HepG2 (cell line): ENCODE results near the gene GRIK3. TPM values are rescaled to one million over a fixed set of nuclear protein-coding genes. Genes with fewer than 3 reads are reported as not detected.

Experiments used
- ATAC-seq: fragments of 200-7000 bp; cut with Tn5 transposase; 3 replicates; pipeline ENCODE4 v1.9.1; 2020; ENCODE audit warnings: mild to moderate bottlenecking, moderate library complexity
- BruUV-seq: library from RNA; stranded (reverse); fragments of 400-500 nt; replicated peaks from 2 replicates; lab custom pipeline; 2021; lab: Mats Ljungman, UMichigan
- CTCF ChIA-PET: fragments of 300-600 bp; formaldehyde crosslinking; extraction: SDS; loops from one replicate; lab custom pipeline; 2021; ENCODE audit warnings: low total read pairs, inconsistent platforms, low intra/inter-chr PET ratio; lab: Yijun Ruan, JAX
- POLR2A ChIA-PET: fragments of 350-600 bp; sonication (Branson Sonifier 250); formaldehyde crosslinking; loops from one replicate; lab custom pipeline; 2020; ENCODE audit warnings: antibody characterized with exemption, inconsistent platforms; lab: Yijun Ruan, JAX
- DNase-seq: peaks from one replicate; pipeline ENCODE4 v3.0.0-alpha.2; 2015; ENCODE audit warnings: low spot score
- FAIRE-seq: peaks from 3 replicates; lab custom pipeline; 2011; peaks lifted over from hg19 to GRCh38; lab: Jason Lieb, UNC
- H2AFZ ChIP-seq: one replicate; pipeline ENCODE4 v1.6.1; 2011; ENCODE audit warnings: low read length, inconsistent platforms
- H3K27ac ChIP-seq: fragments of 300-600 bp; 3 replicates; pipeline ENCODE4 v1.8.0; 2011; ENCODE audit warnings: mixed run types, mild to moderate bottlenecking, mixed read lengths, low read length, inconsistent platforms; ENCODE audit not compliant: insufficient read depth; ENCODE audit errors: extremely low read length
- H3K27me3 ChIP-seq, 2 experiments: fragments of 200-600 bp in 1 of 2; 2 replicates in 1 of 2; 3 replicates in 1 of 2; pipeline versions ENCODE4 v1.6.0 to v1.8.0; 2011; ENCODE audit warnings: low read length in 2 of 2, mild to moderate bottlenecking in 2 of 2, moderate library complexity in 2 of 2, inconsistent platforms in 1 of 2; ENCODE audit not compliant: insufficient read depth in 2 of 2, control insufficient read depth in 1 of 2
- H3K36me3 ChIP-seq, 2 experiments: fragments of 200-600 bp in 1 of 2; replicated peaks in 1 of 2; 2 replicates in 1 of 2; 3 replicates in 1 of 2; pipeline versions ENCODE4 v1.5.1 to v1.8.0; 2011; ENCODE audit warnings: low read length in 2 of 2, inconsistent platforms in 1 of 2; ENCODE audit not compliant: insufficient read depth in 2 of 2, control insufficient read depth in 1 of 2
- H3K4me1 ChIP-seq: 2 replicates; pipeline ENCODE4 v1.5.1; 2012; ENCODE audit warnings: low read length, inconsistent platforms; ENCODE audit not compliant: insufficient read depth
- H3K4me2 ChIP-seq: 2 replicates; pipeline ENCODE4 v1.6.0; 2011; ENCODE audit warnings: low read depth, low read length, inconsistent platforms
- H3K4me3 ChIP-seq, 3 experiments: fragments of 200-600 bp in 1 of 3; sonication (generic), shearing (Covaris generic) in 1 of 3; replicated peaks in 1 of 3; 2 replicates each; pipeline ENCODE4 v1.5.1; 2011 to 2016; ENCODE audit warnings: low read length in 3 of 3, inconsistent platforms in 2 of 3, low read depth in 2 of 3, mild to moderate bottlenecking in 2 of 3, control low read depth in 1 of 3, mixed read lengths in 1 of 3; ENCODE audit not compliant: insufficient read depth in 1 of 3
- H3K79me2 ChIP-seq: one replicate; pipeline ENCODE4 v1.6.1; 2011; ENCODE audit warnings: low read length, inconsistent platforms; ENCODE audit not compliant: insufficient read depth
- H3K9ac ChIP-seq: 2 replicates; pipeline ENCODE4 v1.6.0; 2011; ENCODE audit warnings: mild to moderate bottlenecking, low read depth, low read length, inconsistent platforms; ENCODE audit not compliant: insufficient read depth
- H3K9me3 ChIP-seq: 2 replicates; pipeline ENCODE4 v1.5.1; 2012; ENCODE audit warnings: mild to moderate bottlenecking, low read length
- H4K20me1 ChIP-seq: 2 replicates; pipeline ENCODE4 v1.6.0; 2011; ENCODE audit warnings: inconsistent platforms, mild to moderate bottlenecking, low read length, moderate library complexity; ENCODE audit not compliant: insufficient read depth
- ATAD3A ChIP-seq: sonication (generic); formaldehyde crosslinking; IDR thresholded peaks from 2 replicates; pipeline ENCODE4 v1.4.0; 2020; ENCODE audit warnings: missing genetic modification reagents
- EED ChIP-seq: sonication (generic); formaldehyde crosslinking; IDR thresholded peaks from 2 replicates; pipeline ENCODE4 v1.5.0; 2020; ENCODE audit warnings: mild to moderate bottlenecking, missing genetic modification reagents
- NCOA2 ChIP-seq: sonication (generic); formaldehyde crosslinking; IDR thresholded peaks from 2 replicates; pipeline ENCODE4 v1.8.0; 2022; ENCODE audit warnings: inconsistent platforms
- YEATS4 ChIP-seq: sonication (generic); formaldehyde crosslinking; IDR thresholded peaks from 2 replicates; pipeline ENCODE4 v1.4.0; 2020; ENCODE audit warnings: missing genetic modification reagents, borderline replicate concordance
- ZNF605 ChIP-seq: sonication (generic); formaldehyde crosslinking; IDR thresholded peaks from 2 replicates; pipeline ENCODE4 v1.8.0; 2022; ENCODE audit warnings: mild to moderate bottlenecking, missing genetic modification reagents
- ZNF678 ChIP-seq: sonication (generic); formaldehyde crosslinking; IDR thresholded peaks from 2 replicates; pipeline ENCODE4 v1.4.0; 2020; ENCODE audit warnings: mild to moderate bottlenecking, missing genetic modification reagents
- ZNF816 ChIP-seq: sonication (generic); formaldehyde crosslinking; IDR thresholded peaks from 2 replicates; pipeline ENCODE4 v1.8.0; 2022; ENCODE audit warnings: missing genetic modification reagents, mild to moderate bottlenecking, borderline replicate concordance
- WGBS: methylation state at CpG from one replicate; pipeline ENCODE4 v1.1.6; 2017; ENCODE audit warnings: low lambda C conversion rate; 5-methylcytosine and 5-hydroxymethylcytosine counted together
- in situ Hi-C: cut with HindIII; loops from 2 replicates; pipeline ENCODE4 v1.10.0; 2017; ENCODE audit warnings: low pct_unique_long_range_greater_than_20kb; ENCODE audit not compliant: extremely low pct_ligation_motif_present
- intact Hi-C: fragments of 100-400 bp; cut with micrococcal nuclease; formaldehyde crosslinking; loops from one replicate; pipeline ENCODE4 v1.10.0; 2022; ENCODE audit not compliant: unreplicated experiment
- polyA plus RNA-seq, 8 experiments: library from polyadenylated mRNA; depleted of rRNA in 3 of 8; stranded (reverse) in 7 of 8; unstranded in 1 of 8; fragments of >200 nt; fragmentation: Illumina TruSeq in 4 of 8; extraction: Trizol in 4 of 8; gene quantifications; 2 replicates each; pipeline versions ENCODE4 v1.2.1 to v1.2.3, GENCODE V29; 2011 to 2016; ENCODE audit warnings: low read depth in 4 of 8, missing spikeins in 1 of 8, mixed read lengths in 1 of 8; ENCODE audit not compliant: insufficient read depth in 1 of 8
- total RNA-seq, 5 experiments: library from RNA; depleted of rRNA; stranded (reverse); fragments of >200 nt; fragmentation: Illumina TruSeq; extraction: Trizol; gene quantifications; 2 replicates each; pipeline ENCODE4 v1.2.3, GENCODE V29; 2016; ENCODE audit warnings: low read depth in 1 of 5
- TF ChIP-seq, protein P1 (sequence below): sonication (generic); formaldehyde crosslinking; IDR thresholded peaks from 2 replicates; pipeline ENCODE4 v1.8.0; 2022; ENCODE audit warnings: missing genetic modification reagents, low read depth, mild to moderate bottlenecking, borderline replicate concordance
- TF ChIP-seq, protein P2 (sequence below): sonication (generic); formaldehyde crosslinking; IDR thresholded peaks from 2 replicates; pipeline ENCODE4 v1.9.0; 2022; ENCODE audit warnings: missing genetic modification reagents, mild to moderate bottlenecking, borderline replicate concordance

The GRIK3 gene
- total and polyA plus RNA-seq, 2 of the 13 experiments (the other 11 are each of a cell fraction or from before 2014, with no cell fraction given): not detected

DNA sequence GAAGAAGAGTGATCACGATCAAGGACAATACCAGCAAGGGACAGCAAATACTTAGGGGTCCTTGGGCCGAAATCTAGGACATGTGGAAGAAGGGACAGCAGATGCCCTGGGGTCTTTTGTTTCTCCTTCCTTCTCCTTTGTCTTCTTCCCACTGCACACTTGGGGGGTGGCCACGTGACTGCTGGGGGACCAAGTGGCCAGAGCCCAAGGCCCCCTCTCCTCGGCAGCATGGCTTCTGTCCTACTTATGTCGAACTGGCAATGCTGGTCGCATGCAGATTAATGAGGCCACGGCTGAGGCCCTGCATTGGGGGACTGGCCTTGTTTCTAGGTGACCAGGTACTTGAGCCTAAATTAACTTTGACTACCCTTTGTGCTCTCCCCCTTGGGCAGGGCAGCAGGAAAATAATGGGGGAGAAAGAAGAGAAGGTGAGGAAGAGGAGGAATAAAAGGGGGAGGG is 83.0 kb downstream of the GRIK3 start:
- H3K27ac ChIP-seq: no peak overlapping the region
- H2AFZ ChIP-seq: no peak overlapping the region
- no peaks in the 10 kb centered on the region for H3K9me3 ChIP-seq
- ChIA-PET CTCF (no interaction called here), POLR2A (no interaction called here)
- FAIRE-seq: no peak
- no peak overlapping the region for H3K4me2 ChIP-seq
- no TSS peak for BruUV-seq
- no peaks in the 10 kb centered on the region for H3K36me3 ChIP-seq
- H3K27me3 ChIP-seq: peaks cover 0 to 2% of the 10 kb centered on the region in 2 experiments; a peak in 1 of 5 replicates
- in situ Hi-C loops: no loop called here
- no peak for DNase-seq
- no peaks in the 10 kb centered on the region for H3K79me2 ChIP-seq
- WGBS: 0% methylated on average over 7 of the region's 7 CpGs
- no peak overlapping the region for H3K4me3 ChIP-seq
- no peak for ATAC-seq
- no peaks in the 10 kb centered on the region for H4K20me1 ChIP-seq
- H3K9ac ChIP-seq: no peak overlapping the region
- TF ChIP-seq, protein P1, sequence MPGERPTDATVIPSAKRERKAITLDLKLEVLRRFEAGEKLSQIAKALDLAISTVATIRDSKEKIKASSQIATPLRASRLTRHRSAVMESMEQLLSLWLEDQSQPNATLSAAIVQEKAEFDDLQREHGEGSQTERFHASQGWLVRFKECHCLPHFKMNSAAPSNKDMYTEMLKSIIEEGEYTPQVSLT: no peak
- no peak for TF ChIP-seq ZNF605 (CRISPR knock-in tag)
- TF ChIP-seq ZNF678 (CRISPR knock-in tag): no peak
- TF ChIP-seq NCOA2 (CRISPR knock-in tag): no peak
- no peak for TF ChIP-seq ATAD3A
- no peak for TF ChIP-seq EED (CRISPR knock-in tag)
- TF ChIP-seq YEATS4 (CRISPR knock-in tag): no peak
- TF ChIP-seq, protein P2, sequence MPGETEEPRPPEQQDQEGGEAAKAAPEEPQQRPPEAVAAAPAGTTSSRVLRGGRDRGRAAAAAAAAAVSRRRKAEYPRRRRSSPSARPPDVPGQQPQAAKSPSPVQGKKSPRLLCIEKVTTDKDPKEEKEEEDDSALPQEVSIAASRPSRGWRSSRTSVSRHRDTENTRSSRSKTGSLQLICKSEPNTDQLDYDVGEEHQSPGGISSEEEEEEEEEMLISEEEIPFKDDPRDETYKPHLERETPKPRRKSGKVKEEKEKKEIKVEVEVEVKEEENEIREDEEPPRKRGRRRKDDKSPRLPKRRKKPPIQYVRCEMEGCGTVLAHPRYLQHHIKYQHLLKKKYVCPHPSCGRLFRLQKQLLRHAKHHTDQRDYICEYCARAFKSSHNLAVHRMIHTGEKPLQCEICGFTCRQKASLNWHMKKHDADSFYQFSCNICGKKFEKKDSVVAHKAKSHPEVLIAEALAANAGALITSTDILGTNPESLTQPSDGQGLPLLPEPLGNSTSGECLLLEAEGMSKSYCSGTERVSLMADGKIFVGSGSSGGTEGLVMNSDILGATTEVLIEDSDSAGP (CRISPR knock-in tag): no peak
- TF ChIP-seq ZNF816 (CRISPR knock-in tag): no peak
- no peaks in the 10 kb centered on the region for H3K4me1 ChIP-seq
- intact Hi-C loops: no loop called here
